Activated CD4-positive, alpha-beta T cell treated with anti-CD3 and anti-CD28 coated beads for 36 hours (primary cell): ENCODE data around the gene SIT1. TPM values are rescaled to one million over a fixed set of nuclear protein-coding genes. Genes with fewer than 3 reads are reported as not detected.

ENCODE experiments used
- ATAC-seq: fragments of 200-7000 bp; cut with Tn5 transposase; one replicate; pipeline ENCODE4 v1.10.0; 2021; ENCODE audit warnings: mild to moderate bottlenecking, moderate library complexity
- CTCF ChIA-PET: fragments of 350-600 bp; sonication (Branson Sonifier 250); formaldehyde crosslinking; loops from one replicate; lab custom pipeline; 2021; ENCODE audit warnings: antibody characterized with exemption; lab: Charles Lee
- POLR2A ChIA-PET: fragments of 350-600 bp; sonication (Branson Sonifier 250); formaldehyde crosslinking; loops from one replicate; lab custom pipeline; 2021; ENCODE audit warnings: antibody characterized with exemption, inconsistent platforms; lab: Charles Lee
- DNase-seq: peaks from one replicate; pipeline ENCODE4 v3.0.0-alpha.2; 2020
- H3K27ac Mint-ChIP-seq: one replicate; pipeline ENCODE4 v1.8.0; 2021; ENCODE audit warnings: mixed read lengths
- H3K27me3 Mint-ChIP-seq: one replicate; pipeline ENCODE4 v1.8.0; 2021; ENCODE audit warnings: mixed read lengths
- H3K36me3 Mint-ChIP-seq: one replicate; pipeline ENCODE4 v1.8.0; 2021; ENCODE audit warnings: low read depth, mixed read lengths
- H3K4me1 Mint-ChIP-seq: one replicate; pipeline ENCODE4 v1.8.0; 2021; ENCODE audit warnings: mixed read lengths
- H3K4me3 Mint-ChIP-seq: one replicate; pipeline ENCODE4 v1.8.0; 2021; ENCODE audit warnings: mild to moderate bottlenecking, moderate library complexity, mixed read lengths
- H3K9me3 Mint-ChIP-seq: one replicate; pipeline ENCODE4 v1.8.0; 2021; ENCODE audit warnings: low read depth, mixed read lengths
- intact Hi-C, 2 experiments: fragments of 100-400 bp; cut with DNase I in 1 of 2; cut with micrococcal nuclease in 1 of 2; formaldehyde crosslinking; loops; one replicate each; pipeline versions ENCODE4 v1.14.2 to v1.15.1; 2022 to 2024; cut with DNase I, micrococcal nuclease
- total RNA-seq, 2 experiments: library from RNA; stranded (reverse); gene quantifications; one replicate each; pipeline ENCODE4 v1.2.3, GENCODE V29; 2021

Gene SIT1
- total RNA-seq, 2 experiments from 2014 or later: 76.5 to 80.9 TPM

GRCh38 chr9:35690294-35690613 lies 39.5 kb upstream of the SIT1 start:
- Mint-ChIP-seq H3K36me3 (no peaks in the 10 kb centered on the region), H3K9me3 (no peaks in the 10 kb centered on the region), H3K4me1 (peaks cover 23% of the 10 kb centered on the region), H3K27me3 (no peaks in the 10 kb centered on the region), H3K4me3 (peak overlapping the region; percentile 59), H3K27ac (no peak overlapping the region)
- POLR2A ChIA-PET: interaction anchor here (0.8 to 1.1 kb wide), 2 partner anchors 41 to 58 kb away, joined by 3 read pairs; no protein-coding TSS in a partner anchor
- peak; percentile 9 for DNase-seq
- CTCF ChIA-PET: interaction anchor here (1.1 to 1.9 kb wide), 2 partner anchors 31 to 79 kb away, joined by 3 to 4 read pairs; no protein-coding TSS in a partner anchor
- no peak for ATAC-seq
- intact Hi-C loops: loop anchor here in 1 of 2 experiments (2.0 kb wide), 1 partner anchor 43 kb away; the partner anchor contains the start of genes CREB3 and TLN1

DNA sequence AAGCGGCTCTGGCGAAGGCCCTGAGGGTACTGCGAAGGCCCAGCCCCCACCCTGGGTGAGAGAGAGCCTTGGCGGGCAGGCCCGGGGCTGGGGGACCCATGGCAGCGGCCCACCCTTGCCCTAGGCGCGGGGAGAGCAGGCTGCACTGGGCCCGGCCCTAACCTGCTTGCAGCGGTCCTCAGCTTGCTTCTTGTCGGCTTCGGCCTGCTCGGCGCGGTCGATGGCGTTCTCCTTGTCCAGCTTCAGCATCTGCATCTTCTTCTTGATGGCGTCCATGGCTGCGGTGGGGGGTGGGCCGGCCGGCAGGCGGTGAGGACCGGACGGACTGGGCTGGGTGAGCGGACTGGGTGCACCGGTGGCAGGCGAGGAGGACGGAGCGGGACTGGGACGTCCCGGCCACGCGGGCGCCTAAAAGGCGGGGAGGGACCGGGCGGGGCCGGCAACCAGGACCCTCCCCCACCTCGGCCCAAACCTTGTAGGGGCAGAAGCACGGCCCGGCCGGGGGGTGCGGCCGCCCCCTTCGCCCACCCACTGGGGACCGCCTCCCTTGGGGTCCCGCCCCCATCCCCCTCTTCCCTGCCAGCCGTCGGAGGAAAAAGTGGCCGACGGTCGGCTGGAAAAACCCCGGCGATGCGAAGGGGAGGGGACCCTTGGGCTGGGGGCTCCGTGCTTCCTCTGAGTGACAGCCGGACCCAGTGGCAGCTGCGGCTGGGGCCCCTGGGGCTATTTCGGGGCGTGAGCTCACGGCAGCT lies 39.0 kb upstream of the SIT1 start, which contains the start of gene TPM2:
TSS of gene TPM2 (minus strand) at position 384 of the 752 bp plus-strand sequence. CDS start at position 276, 108 bp downstream.
- intact Hi-C loops: loop anchor here in 1 of 2 experiments (2.0 kb wide), 1 partner anchor 43 kb away; the partner anchor contains the start of genes CREB3 and TLN1
- CTCF ChIA-PET: interaction anchor here (0.5 to 1.9 kb wide), 3 partner anchors 31 to 205 kb away, joined by 3 to 6 read pairs (median 4); partner anchors contain the start of genes CCDC107 and RMRP
- ATAC-seq (no peak), DNase-seq (no peak)
- Mint-ChIP-seq H3K27ac (peak within 1 kb of the TSS; percentile 61), H3K36me3 (no peaks in the 10 kb centered on the region), H3K27me3 (no peaks in the 10 kb centered on the region), H3K4me1 (peaks cover 23% of the 10 kb centered on the region), H3K4me3 (peak within 1 kb of the TSS; percentile 71), H3K9me3 (no peaks in the 10 kb centered on the region)
- POLR2A ChIA-PET: interaction anchor here (0.8 to 1.1 kb wide), 2 partner anchors 42 to 59 kb away, joined by 3 read pairs; no protein-coding TSS in a partner anchor

- intact Hi-C loops: loop anchor here in 1 of 2 experiments (1.0 kb wide), 2 partner anchors 24 to 126 kb away; partner anchors contain the start of genes ARHGEF39 and HINT2
- Mint-ChIP-seq H3K4me3 (peak overlapping the region; percentile 40), H3K4me1 (peaks cover 23% of the 10 kb centered on the region), H3K36me3 (no peaks in the 10 kb centered on the region), H3K27ac (peak overlapping the region; percentile 61), H3K27me3 (no peaks in the 10 kb centered on the region), H3K9me3 (no peaks in the 10 kb centered on the region)
- DNase-seq (peak; percentile 22), ATAC-seq (peak; percentile 90)
- ChIA-PET CTCF (interaction anchor here (0.5 to 1.7 kb wide), 9 partner anchors 8 to 204 kb away, joined by 3 to 6 read pairs (median 3); partner anchors contain the start of genes CCDC107 and RMRP), POLR2A (interaction anchor here (0.9 to 1.3 kb wide), 3 partner anchors 8 to 31 kb away, joined by 3 read pairs; partner anchors contain the start of genes ARHGEF39, CCDC107 and RMRP)
These were observed 38.1 kb upstream of the SIT1 start for GRCh38 chr9:35688558-35689541.

DNA sequence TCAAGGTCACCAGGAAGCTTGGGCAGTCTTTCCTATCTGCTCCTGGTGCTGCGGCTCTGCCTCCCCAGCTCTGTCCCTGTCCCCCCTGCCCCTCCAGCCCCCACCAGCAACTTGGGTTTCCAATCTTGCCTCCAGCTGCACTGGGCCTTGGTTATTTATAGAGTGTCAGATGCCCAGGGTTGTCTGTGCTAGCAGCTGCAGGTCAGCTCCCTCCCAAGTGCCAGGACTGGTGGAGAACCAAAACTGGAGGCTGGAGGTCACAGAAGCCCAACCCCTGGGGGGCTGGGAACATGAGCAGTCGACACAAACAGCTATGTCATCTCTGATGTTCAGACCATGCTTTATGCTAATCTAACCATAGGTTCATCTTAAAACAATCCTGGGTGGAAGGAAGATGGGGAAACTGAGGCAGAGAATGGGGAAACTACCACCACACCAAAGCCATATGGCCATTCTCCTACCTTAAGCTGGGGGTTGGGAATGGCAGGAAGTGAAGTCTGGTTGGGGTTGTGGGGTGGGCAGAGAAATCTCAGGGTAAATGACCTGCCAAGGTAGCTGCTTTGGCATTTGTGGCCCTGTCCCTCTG lies 37.3 kb upstream of the SIT1 start:
- ATAC-seq (no peak), DNase-seq (no peak)
- no peaks in the 10 kb centered on the region for H3K36me3 Mint-ChIP-seq
- no peaks in the 10 kb centered on the region for H3K9me3 Mint-ChIP-seq
- H3K27ac Mint-ChIP-seq: no peak overlapping the region
- ChIA-PET CTCF (interaction anchor here (0.6 to 2.2 kb wide), 12 partner anchors 8 to 189 kb away, joined by 3 to 7 read pairs (median 3); partner anchors contain the start of genes CCDC107 and RMRP), POLR2A (interaction anchor here (0.9 to 1.3 kb wide), 3 partner anchors 9 to 30 kb away, joined by 3 read pairs; partner anchors contain the start of genes ARHGEF39, CCDC107 and RMRP)
- H3K4me1 Mint-ChIP-seq: peaks cover 23% of the 10 kb centered on the region
- intact Hi-C loops: loop anchor here in 1 of 2 experiments (1.0 kb wide), 2 partner anchors 23 to 127 kb away; partner anchors contain the start of genes ARHGEF39 and HINT2
- H3K27me3 Mint-ChIP-seq: no peaks in the 10 kb centered on the region
- H3K4me3 Mint-ChIP-seq: no peak overlapping the region

DNA sequence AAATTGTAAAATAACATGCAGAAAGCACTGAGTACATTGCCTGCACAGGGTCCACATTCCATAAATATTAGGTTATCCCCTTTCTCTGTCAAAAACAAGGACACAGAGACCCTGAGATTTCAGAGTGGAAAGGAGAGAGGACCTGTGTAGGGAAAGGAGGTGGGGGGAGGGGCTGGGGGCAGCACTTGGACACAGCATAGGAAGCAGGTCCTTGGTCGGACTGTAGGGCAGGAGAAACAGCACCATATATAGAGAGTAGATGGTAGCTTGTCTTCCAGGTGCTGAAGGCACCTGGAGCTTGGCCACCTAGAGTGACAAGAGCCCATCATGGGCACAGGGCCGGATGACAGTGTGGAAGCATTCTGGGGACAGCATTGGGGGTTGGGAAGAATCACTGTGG lies 36.6 kb upstream of the SIT1 start:
- Mint-ChIP-seq H3K27me3 (no peaks in the 10 kb centered on the region), H3K4me3 (no peak overlapping the region), H3K27ac (no peak overlapping the region), H3K36me3 (no peaks in the 10 kb centered on the region), H3K9me3 (no peaks in the 10 kb centered on the region), H3K4me1 (peaks cover 23% of the 10 kb centered on the region)
- intact Hi-C loops: no loop called here
- ATAC-seq: no peak
- POLR2A ChIA-PET: interaction anchor here (1.3 kb wide), 1 partner anchor 23 kb away, joined by 3 read pairs; the partner anchor contains the start of gene ARHGEF39
- DNase-seq: no peak
- CTCF ChIA-PET: interaction anchor here (0.7 to 2.2 kb wide), 4 partner anchors 8 to 83 kb away, joined by 3 to 7 read pairs (median 5); no protein-coding TSS in a partner anchor

- ATAC-seq (no peak), DNase-seq (no peak)
- POLR2A ChIA-PET: interaction anchor here (0.6 kb wide), 1 partner anchor 1088 kb away, joined by 4 read pairs; no protein-coding TSS in a partner anchor
- intact Hi-C loops: no loop called here
- Mint-ChIP-seq H3K36me3 (no peaks in the 10 kb centered on the region), H3K9me3 (no peaks in the 10 kb centered on the region), H3K27ac (no peak overlapping the region), H3K4me3 (no peak overlapping the region), H3K4me1 (peaks cover 23% of the 10 kb centered on the region), H3K27me3 (no peaks in the 10 kb centered on the region)
- CTCF ChIA-PET: interaction anchor here (0.6 to 2.2 kb wide), 6 partner anchors 10 to 37 kb away, joined by 3 to 7 read pairs (median 3); no protein-coding TSS in a partner anchor
These were observed 35.8 kb upstream of the SIT1 start for GRCh38 chr9:35686222-35687203.

DNA sequence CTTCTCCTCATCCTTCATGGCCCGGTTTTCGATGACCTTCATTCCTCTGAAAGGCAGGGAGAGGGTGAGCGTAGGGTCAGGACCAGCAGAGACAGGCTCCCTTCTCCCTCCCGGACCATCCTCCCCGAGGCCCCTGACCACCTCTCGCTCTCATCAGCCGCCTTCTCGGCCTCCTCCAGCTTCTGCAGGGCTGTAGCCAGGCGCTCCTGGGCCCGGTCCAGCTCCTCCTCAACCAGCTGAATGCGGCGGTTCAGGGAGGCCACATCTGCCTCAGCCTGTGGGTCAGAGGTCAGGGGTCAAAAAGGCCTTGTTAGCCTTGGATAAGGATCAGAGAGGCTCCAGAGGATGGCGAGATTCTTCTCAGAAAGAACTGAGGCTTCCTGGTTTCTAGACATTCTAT lies 34.8 kb upstream of the SIT1 start:
- Mint-ChIP-seq H3K27me3 (no peaks in the 10 kb centered on the region), H3K4me3 (no peak overlapping the region), H3K4me1 (peaks cover 16% of the 10 kb centered on the region), H3K36me3 (no peaks in the 10 kb centered on the region), H3K9me3 (no peaks in the 10 kb centered on the region), H3K27ac (no peak overlapping the region)
- CTCF ChIA-PET: interaction anchor here (1.0 to 2.8 kb wide), 3 partner anchors 10 to 74 kb away, joined by 3 to 24 read pairs (median 3); no protein-coding TSS in a partner anchor
- intact Hi-C loops: no loop called here
- no peak for ATAC-seq
- POLR2A ChIA-PET: no interaction called here
- DNase-seq: no peak

DNA sequence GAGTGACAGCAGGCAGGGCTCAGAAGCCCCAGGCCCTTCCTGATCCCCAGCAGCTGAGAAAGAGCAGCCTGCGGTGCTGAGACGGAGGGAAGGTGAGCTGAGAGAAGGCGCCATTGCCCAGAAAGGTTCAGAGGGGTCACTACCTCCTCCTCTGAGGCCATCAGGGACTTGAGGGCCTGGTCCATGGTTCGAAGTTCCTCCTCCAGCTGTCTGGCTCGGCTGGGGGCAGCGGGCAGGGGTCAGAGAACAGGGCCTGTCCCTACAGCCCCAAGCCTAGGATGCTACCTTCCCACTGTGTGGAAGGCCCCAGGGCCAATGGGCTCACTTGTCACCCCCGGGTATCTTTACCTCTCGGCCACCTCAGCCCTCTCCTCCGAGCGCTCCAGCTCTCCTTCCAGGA lies 34.2 kb upstream of the SIT1 start:
- Mint-ChIP-seq H3K4me1 (peaks cover 16% of the 10 kb centered on the region), H3K9me3 (no peaks in the 10 kb centered on the region), H3K4me3 (no peak overlapping the region), H3K36me3 (no peaks in the 10 kb centered on the region), H3K27me3 (no peaks in the 10 kb centered on the region), H3K27ac (no peak overlapping the region)
- intact Hi-C loops: no loop called here
- ATAC-seq: no peak
- CTCF ChIA-PET: interaction anchor here (1.0 to 2.8 kb wide), 3 partner anchors 11 to 73 kb away, joined by 3 to 24 read pairs (median 6); partner anchors contain the start of genes CCDC107 and RMRP
- POLR2A ChIA-PET: no interaction called here
- DNase-seq: no peak

- no peaks in the 10 kb centered on the region for H3K9me3 Mint-ChIP-seq
- intact Hi-C loops: no loop called here
These were observed 32.6 kb upstream of the SIT1 start for GRCh38 chr9:35683323-35683722.

More at GRCh38 chr9:35683323-35683722, 32.6 kb upstream of the SIT1 start:
- Mint-ChIP-seq H3K4me3 (no peak overlapping the region), H3K27ac (no peak overlapping the region), H3K4me1 (peaks cover 4% of the 10 kb centered on the region), H3K27me3 (no peaks in the 10 kb centered on the region), H3K36me3 (no peaks in the 10 kb centered on the region)
- no peak for DNase-seq
- ATAC-seq: no peak
- POLR2A ChIA-PET: interaction anchor here (0.6 kb wide), 1 partner anchor 1440 kb away, joined by 4 read pairs; no protein-coding TSS in a partner anchor
- CTCF ChIA-PET: interaction anchor here (0.6 to 2.8 kb wide), 7 partner anchors 10 to 37 kb away, joined by 3 to 24 read pairs (median 4); partner anchors contain the start of genes ARHGEF39, CA9, CCDC107 and RMRP
